Ectodermal cell (in vitro differentiated cells): ENCODE measurements around the gene LMX1A.

Experiments
- H3K27ac ChIP-seq: 2 replicates; pipeline ENCODE4 v1.7.0; 2013; ENCODE audit warnings: mild to moderate bottlenecking, low read depth, low read length; ENCODE audit not compliant: insufficient read depth, poor library complexity, severe bottlenecking
- H3K27me3 ChIP-seq: 2 replicates; pipeline ENCODE4 v1.7.0; 2013; ENCODE audit warnings: mild to moderate bottlenecking, low read length; ENCODE audit not compliant: insufficient read depth, control insufficient read depth, poor library complexity, severe bottlenecking
- H3K36me3 ChIP-seq: one replicate; pipeline ENCODE4 v1.7.0; 2013; ENCODE audit warnings: low read length; ENCODE audit not compliant: control insufficient read depth, insufficient read depth
- H3K4me1 ChIP-seq: one replicate; pipeline ENCODE4 v1.7.0; 2013; ENCODE audit warnings: low read length; ENCODE audit not compliant: control insufficient read depth, insufficient read depth
- H3K4me3 ChIP-seq: 2 replicates; pipeline ENCODE4 v1.7.0; 2013; ENCODE audit warnings: low read depth, low read length, control low read depth; ENCODE audit not compliant: insufficient read depth
- H3K9me3 ChIP-seq: 2 replicates; pipeline ENCODE4 v1.7.0; 2013; ENCODE audit warnings: mild to moderate bottlenecking, low read length, moderate library complexity; ENCODE audit not compliant: control insufficient read depth
- WGBS, 2 experiments: methylation state at CpG; one replicate each; pipeline ENCODE4 v1.1.7; 2013; ENCODE audit warnings: missing lambda C conversion rate in 2 of 2; 5-methylcytosine and 5-hydroxymethylcytosine counted together

The LMX1A gene

DNA sequence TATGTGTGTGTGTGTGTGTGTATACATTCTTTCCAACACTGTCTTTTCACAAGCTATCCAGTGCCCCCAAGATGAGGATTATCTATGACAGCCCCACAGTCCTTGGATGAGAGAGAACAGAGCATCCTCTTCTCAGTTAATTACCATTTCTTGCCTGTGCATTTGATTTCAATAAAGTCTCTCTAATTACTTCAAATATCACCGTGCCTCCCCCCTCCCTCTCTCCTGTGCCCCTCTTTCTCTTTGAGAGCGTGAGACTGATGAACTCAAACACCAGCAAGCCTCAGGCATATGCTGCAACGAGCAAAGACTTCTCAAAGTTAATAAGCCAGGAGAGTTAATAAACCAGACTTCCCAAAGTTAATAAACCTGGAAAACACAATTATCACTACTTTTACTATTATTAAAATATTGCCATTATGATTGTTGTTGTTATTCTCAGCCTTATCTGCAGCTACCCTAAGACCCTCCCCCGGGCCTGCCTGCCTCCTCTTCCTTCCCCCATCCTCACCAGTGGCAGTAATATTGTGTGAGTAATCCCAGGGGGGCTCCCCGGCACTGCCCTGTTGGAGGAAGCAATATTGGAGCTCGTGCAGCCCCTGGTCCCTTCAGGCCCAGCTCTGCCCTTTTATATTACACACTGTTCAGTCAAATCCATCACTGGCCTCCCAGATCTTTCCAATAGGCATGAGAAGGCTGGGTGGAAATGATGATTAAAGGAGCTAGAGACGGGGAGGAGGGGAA is 30.9 kb downstream of the LMX1A start:
- WGBS, 2 experiments: 75 to 83% methylated on average over 7 of the region's 7 CpGs
- Histone ChIP-seq H3K36me3 (peaks cover 4% of the 10 kb centered on the region), H3K4me3 (no peak overlapping the region)

GRCh38 chr1:165324050-165324449 is 32.5 kb downstream of the LMX1A start:
- Histone ChIP-seq H3K27ac (no peak overlapping the region), H3K9me3 (no peaks in the 10 kb centered on the region), H3K4me3 (no peak overlapping the region), H3K4me1 (peaks cover 12% of the 10 kb centered on the region), H3K27me3 (no peaks in the 10 kb centered on the region), H3K36me3 (peaks cover 4% of the 10 kb centered on the region)
- 74 to 77% methylated on average over 5 of the region's 5 CpGs for WGBS, 2 experiments

More for the DNA sequence above, 30.9 kb downstream of the LMX1A start:
- no peaks in the 10 kb centered on the region for H3K9me3 ChIP-seq
- H3K4me1 ChIP-seq: peaks cover 12% of the 10 kb centered on the region
- H3K27ac ChIP-seq: no peak overlapping the region
- no peaks in the 10 kb centered on the region for H3K27me3 ChIP-seq

DNA sequence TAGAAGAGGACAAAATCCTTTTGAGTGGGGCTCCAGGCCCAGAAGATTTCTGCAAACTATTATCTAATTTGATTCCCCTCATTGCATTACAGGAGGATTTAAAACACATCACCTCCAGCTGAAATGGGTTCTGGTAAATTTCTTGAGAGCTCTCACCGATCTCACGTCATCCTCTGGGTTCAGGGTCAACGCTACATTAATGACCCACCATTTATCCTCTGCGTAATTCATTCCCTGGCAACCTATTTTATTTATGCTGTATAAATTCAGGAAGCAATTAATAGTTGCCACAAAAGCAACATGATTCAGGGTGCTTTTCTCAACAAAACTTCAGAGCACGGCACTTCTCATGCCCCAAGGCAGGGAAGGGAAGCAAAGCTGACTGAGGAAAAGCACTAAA is 38.9 kb downstream of the LMX1A start:
- Histone ChIP-seq H3K9me3 (no peaks in the 10 kb centered on the region), H3K36me3 (peaks cover 8% of the 10 kb centered on the region), H3K27me3 (no peaks in the 10 kb centered on the region), H3K4me3 (no peak overlapping the region), H3K27ac (no peak overlapping the region), H3K4me1 (peaks cover 16% of the 10 kb centered on the region)
- WGBS, 2 experiments: 96 to 99% methylated on average over 4 to 5 of the region's 5 CpGs

DNA sequence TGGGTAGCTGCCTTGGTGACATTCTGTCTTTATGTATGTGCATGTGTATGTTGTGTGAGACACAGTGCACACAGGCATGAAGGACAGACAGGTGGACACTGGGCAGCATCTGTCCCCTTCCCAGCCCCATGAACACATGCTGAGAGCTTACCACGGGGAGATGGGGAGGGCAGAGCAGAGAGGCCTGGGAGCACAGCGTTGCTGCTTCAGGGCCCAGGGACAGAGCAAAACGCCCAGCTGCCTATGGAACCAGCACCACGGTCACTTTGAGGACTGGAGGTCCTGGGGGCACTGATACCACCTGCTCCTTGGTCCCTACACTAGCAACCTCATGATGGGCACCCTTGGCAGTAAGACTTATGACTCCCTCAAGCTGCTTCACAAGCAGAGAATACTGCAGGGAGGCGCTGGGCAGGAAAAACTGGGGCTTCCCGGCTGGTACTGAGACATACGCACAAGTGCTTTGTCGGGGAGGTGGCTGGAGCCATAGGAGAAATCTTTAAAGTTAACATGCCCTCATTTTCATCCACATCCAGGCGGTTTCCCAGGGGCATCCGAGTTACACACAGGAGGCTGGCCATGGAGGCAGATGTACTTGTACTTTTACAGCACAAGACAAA is 40.3 kb downstream of the LMX1A start:
- H3K4me3 ChIP-seq: no peak overlapping the region
- peaks cover 16% of the 10 kb centered on the region for H3K4me1 ChIP-seq
- 88 to 90% methylated on average over 10 of the region's 10 CpGs for WGBS, 2 experiments
- H3K27ac ChIP-seq: no peak overlapping the region
- H3K9me3 ChIP-seq: no peaks in the 10 kb centered on the region
- peaks cover 8% of the 10 kb centered on the region for H3K36me3 ChIP-seq
- no peaks in the 10 kb centered on the region for H3K27me3 ChIP-seq

GRCh38 chr1:165315481-165315880 is 41.0 kb downstream of the LMX1A start:
- Histone ChIP-seq H3K27ac (no peak overlapping the region), H3K27me3 (no peaks in the 10 kb centered on the region), H3K9me3 (no peaks in the 10 kb centered on the region), H3K4me3 (no peak overlapping the region), H3K36me3 (peaks cover 8% of the 10 kb centered on the region), H3K4me1 (peaks cover 16% of the 10 kb centered on the region)
- 91% methylated on average over 3 of the region's 3 CpGs for WGBS, 2 experiments

DNA sequence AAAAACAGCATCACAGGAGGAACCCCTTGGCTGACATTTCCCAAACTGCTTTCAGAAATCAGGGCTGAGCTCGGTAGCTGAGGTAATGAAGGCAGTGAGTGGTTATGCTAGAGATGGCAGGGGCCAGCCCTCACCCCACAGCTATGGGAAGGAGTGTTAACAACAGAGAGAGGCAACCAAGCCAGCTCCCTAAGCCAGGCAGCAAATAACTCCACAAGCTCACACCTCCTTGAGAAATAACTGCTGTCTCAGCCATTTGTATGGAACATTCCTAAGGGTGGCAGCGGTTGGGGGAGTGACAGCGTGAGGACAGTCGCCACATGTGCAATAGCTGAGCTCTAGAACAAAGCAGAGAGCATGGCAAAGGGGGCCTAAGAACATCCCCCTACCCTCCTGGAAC is 42.6 kb downstream of the LMX1A start:
- H3K4me3 ChIP-seq: no peak overlapping the region
- no peaks in the 10 kb centered on the region for H3K9me3 ChIP-seq
- peaks cover 8% of the 10 kb centered on the region for H3K36me3 ChIP-seq
- H3K4me1 ChIP-seq: peaks cover 15% of the 10 kb centered on the region
- no peak overlapping the region for H3K27ac ChIP-seq
- no peaks in the 10 kb centered on the region for H3K27me3 ChIP-seq
- 70 to 83% methylated on average over 3 to 4 of the region's 4 CpGs for WGBS, 2 experiments

DNA sequence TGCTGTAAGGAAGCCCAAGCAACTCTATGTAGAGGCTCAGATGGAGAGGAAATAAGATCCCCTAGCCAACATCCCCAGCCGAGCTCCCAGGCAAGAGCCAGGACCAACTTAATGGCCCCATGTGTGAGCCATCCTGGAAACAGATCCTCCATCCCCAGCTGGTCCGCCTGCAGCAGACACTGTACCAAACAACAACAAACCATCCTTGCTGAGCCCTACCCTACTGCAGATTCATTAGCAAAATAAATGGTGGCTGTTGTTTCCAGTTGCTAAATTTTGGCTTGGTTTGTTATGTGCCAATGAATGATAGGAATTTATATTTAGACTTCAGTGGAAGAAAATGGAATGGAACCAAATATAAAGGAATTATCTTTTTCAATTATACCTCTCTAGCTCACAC is 43.9 kb downstream of the LMX1A start:
- H3K36me3 ChIP-seq: peaks cover 8% of the 10 kb centered on the region
- 90 to 92% methylated on average over 2 of the region's 2 CpGs for WGBS, 2 experiments
- no peaks in the 10 kb centered on the region for H3K9me3 ChIP-seq
- H3K27me3 ChIP-seq: no peaks in the 10 kb centered on the region
- H3K4me3 ChIP-seq: no peak overlapping the region
- peaks cover 5% of the 10 kb centered on the region for H3K4me1 ChIP-seq
- H3K27ac ChIP-seq: no peak overlapping the region

GRCh38 chr1:165306543-165307434 is 49.7 kb downstream of the LMX1A start:
- no peaks in the 10 kb centered on the region for H3K9me3 ChIP-seq
- WGBS, 2 experiments: 77 to 84% methylated on average over 5 to 6 of the region's 6 CpGs
- H3K27ac ChIP-seq: no peak overlapping the region
- no peaks in the 10 kb centered on the region for H3K4me1 ChIP-seq
- H3K36me3 ChIP-seq: no peaks in the 10 kb centered on the region
- no peak overlapping the region for H3K4me3 ChIP-seq
- H3K27me3 ChIP-seq: no peaks in the 10 kb centered on the region

DNA sequence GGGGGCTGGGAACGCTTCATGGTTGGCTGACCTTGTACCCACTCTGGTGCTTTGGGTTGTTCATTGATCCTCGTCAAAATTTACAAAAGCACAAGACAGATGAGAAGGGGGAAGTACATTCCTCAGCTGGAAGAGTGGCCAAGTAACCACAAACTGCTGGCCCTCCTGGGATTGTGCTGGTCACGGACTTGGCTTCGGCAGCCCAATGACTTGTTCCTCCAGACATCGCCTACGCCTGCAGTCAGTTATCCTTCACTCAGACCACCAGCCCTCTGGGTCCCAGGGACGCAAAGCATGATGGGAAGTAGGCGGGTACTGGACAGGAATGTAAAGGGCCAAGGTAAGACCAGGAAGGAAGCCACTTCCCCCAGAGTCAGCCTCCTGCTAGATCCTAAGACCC is 53.1 kb downstream of the LMX1A start:
- Histone ChIP-seq H3K27me3 (no peaks in the 10 kb centered on the region), H3K4me3 (no peak overlapping the region), H3K36me3 (no peaks in the 10 kb centered on the region), H3K27ac (no peak overlapping the region), H3K4me1 (peaks cover 5% of the 10 kb centered on the region), H3K9me3 (no peaks in the 10 kb centered on the region)
- WGBS, 2 experiments: 93 to 94% methylated on average over 8 of the region's 8 CpGs

DNA sequence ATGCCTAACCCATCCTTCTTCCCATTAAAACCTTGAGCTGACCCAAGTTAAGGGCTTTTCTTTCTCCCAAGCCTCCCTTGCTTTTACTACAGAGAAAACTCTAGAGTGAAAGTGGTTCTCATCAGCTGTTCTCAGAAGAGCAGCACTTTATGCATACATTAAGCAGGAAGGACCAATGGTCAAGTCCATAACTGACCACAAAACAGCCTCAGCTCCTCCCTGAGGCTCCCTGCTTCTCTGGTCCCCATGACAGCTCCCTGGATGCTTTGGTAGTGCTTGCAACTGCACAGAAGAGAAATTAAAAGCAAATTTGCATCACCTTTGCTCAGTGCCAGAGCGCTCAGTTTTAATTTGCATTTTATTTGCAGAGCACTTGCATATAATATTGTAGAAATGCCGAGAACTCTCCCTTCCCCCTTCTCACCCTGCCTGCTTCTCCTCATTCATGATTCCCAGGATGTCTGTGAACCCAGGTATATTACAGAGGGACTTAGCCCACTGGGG is 56.1 kb downstream of the LMX1A start:
- H3K27ac ChIP-seq: no peak overlapping the region
- no peak overlapping the region for H3K4me3 ChIP-seq
- no peaks in the 10 kb centered on the region for H3K27me3 ChIP-seq
- no peaks in the 10 kb centered on the region for H3K36me3 ChIP-seq
- peaks cover 18% of the 10 kb centered on the region for H3K4me1 ChIP-seq
- 87% methylated on average over 2 of the region's 2 CpGs; no CpG with 5 or more reads in 1 of the 2 experiments for WGBS, 2 experiments
- H3K9me3 ChIP-seq: no peaks in the 10 kb centered on the region
